HG02943 (cell line): Measurements from ENCODE around the gene PPM1F.
"Not testable (repeated sequence)": the region's sequence is repeated elsewhere in the genome, so short reads cannot be mapped to it uniquely, and the experiment has no call there.

Source experiments
- ATAC-seq: cut with Tn5 transposase; IDR thresholded peaks from one replicate; pipeline ENCODE4 v1.9.1; 2021; ENCODE audit warnings: mild to moderate bottlenecking, low read depth, moderate library complexity; ENCODE audit not compliant: unreplicated experiment

Gene PPM1F

GRCh38 chr22:21923163-21923561 lies 29.5 kb downstream of the PPM1F start:
- no peak for ATAC-seq

- no peak for ATAC-seq
Measured at GRCh38 chr22:21922370-21923162, 30.1 kb downstream of the PPM1F start.

GRCh38 chr22:21921729-21922128 lies 30.9 kb downstream of the PPM1F start:
- no peak for ATAC-seq

GRCh38 chr22:21921184-21921721 lies 31.4 kb downstream of the PPM1F start:
- ATAC-seq: no peak

- ATAC-seq: no peak
Measured at GRCh38 chr22:21920341-21921183, 32.1 kb downstream of the PPM1F start.

- ATAC-seq: no peak
Measured at GRCh38 chr22:21919526-21920307, 32.9 kb downstream of the PPM1F start.

GRCh38 chr22:21918466-21919185 lies 34.0 kb downstream of the PPM1F start:
- no peak for ATAC-seq

GRCh38 chr22:21917959-21918261 lies 34.7 kb downstream of the PPM1F start:
- no peak for ATAC-seq

- no peak for ATAC-seq
Measured at GRCh38 chr22:21917181-21917958, 35.3 kb downstream of the PPM1F start.

- ATAC-seq: no peak
Measured at GRCh38 chr22:21916309-21916918, 36.2 kb downstream of the PPM1F start.

GRCh38 chr22:21915624-21916308 lies 36.9 kb downstream of the PPM1F start:
- no peak for ATAC-seq

- ATAC-seq: not testable (repeated sequence)
Measured at GRCh38 chr22:21914033-21914642, 38.5 kb downstream of the PPM1F start.

GRCh38 chr22:21910367-21910766 lies 42.3 kb downstream of the PPM1F start:
- ATAC-seq: not testable (repeated sequence)

- no peak for ATAC-seq
Measured at GRCh38 chr22:21909871-21910270, 42.8 kb downstream of the PPM1F start.

- ATAC-seq: no peak
Measured at GRCh38 chr22:21907638-21908522, 44.8 kb downstream of the PPM1F start.

GRCh38 chr22:21905234-21905633 lies 47.4 kb downstream of the PPM1F start:
- ATAC-seq: not testable (repeated sequence)

- no peak for ATAC-seq
Measured at GRCh38 chr22:21904250-21904789, 48.3 kb downstream of the PPM1F start.
